ENCODE data around the gene CNN3.

CNN3 gene

DNA sequence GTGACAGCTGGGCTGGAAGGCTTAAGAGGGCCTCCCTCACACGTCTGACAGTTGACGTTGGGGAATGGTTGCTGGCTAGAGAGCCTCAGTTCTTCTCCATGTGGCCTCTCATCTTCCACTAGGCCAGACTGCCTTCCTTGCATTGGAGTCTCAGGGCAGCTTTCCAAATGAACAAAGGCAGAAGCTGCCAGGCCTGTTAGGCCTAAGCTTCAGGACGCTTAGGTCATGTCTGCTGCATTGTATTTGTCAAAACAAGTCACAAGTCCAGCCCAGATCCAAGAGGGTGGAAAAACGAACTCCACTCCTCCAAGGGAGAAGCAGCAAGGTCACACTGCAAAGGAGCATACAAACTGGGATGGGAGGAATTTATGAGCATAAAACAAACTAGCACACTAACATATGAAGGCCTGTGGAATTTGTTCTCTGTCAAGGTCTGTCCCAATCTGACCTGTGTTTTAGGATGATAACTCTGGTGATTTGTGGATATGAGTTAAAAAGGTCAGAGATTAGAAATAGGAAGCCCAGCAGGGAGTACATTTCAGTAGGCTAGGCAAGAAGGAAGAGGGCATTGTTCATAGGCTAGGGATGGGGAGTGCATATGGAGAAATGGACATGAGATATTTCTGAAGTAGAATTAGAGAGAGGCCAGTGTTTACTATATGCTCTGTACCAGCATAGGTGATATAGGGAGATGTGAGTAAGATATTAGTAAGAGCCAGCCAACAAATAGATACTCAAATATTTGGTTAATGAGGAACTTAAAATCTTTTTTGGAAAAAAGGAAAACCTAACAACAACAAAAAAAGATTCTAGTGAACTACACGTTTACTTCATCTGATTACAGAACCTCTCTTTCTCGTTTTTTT lies 29.1 kb upstream of the CNN3 start:
- H3K4me3 ChIP-seq (ENCODE audit: low read length): no peak overlapping the region
- no peak for DNase-seq (ENCODE audit: low read depth)
- TF ChIP-seq CTCF (conservative IDR thresholded peaks at IDR 0.05; ENCODE audit: low read depth, low read length): no peak

DNA sequence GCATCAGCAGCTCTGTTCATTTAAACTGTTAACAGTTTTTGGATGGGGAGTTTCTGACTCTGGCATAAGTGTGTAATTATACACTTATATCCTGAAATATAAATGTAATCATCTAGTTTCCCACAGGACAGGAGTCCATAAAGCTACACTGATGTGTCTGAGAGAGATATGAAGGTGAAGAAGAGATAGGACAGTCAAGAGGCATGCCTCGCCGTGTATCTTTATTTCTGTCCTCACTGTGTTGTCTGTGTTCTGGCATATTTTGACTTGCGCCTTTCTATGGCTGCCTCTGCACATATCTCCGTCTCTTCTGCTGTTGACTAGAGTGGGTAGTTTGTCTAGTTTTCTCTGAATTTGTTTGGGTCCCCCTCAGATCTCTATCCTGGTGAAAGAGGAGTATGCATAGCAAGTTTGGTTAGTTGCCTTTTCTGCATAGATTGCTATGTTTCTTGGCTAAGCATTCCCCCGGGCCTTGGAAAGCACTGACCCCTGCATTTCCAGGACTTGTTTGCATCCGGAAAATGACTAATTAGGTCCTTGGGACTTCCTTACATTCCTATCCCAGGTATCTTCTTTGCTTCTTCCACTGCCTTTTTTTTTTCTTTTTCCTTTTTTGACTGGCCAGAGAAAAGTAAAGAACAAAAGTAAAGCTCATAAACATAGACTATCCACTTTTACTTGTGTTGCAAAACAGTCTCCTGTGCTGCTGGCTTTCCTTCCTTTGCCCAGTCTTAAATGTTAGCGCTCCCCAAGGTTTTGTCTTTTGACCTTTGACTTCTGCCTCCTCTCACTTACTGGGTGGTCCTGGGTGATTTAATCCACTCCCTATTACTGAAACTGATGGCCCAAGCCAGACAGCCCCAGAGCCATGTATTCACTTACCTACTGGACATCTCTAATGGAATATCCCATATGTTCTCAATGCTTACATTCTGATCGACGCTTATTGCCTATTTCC lies 27.6 kb upstream of the CNN3 start:
- no peak for DNase-seq (ENCODE audit: low read depth)
- H3K4me3 ChIP-seq (ENCODE audit: low read length): no peak overlapping the region
- no peak for TF ChIP-seq CTCF (conservative IDR thresholded peaks at IDR 0.05; ENCODE audit: low read depth, low read length)

DNA sequence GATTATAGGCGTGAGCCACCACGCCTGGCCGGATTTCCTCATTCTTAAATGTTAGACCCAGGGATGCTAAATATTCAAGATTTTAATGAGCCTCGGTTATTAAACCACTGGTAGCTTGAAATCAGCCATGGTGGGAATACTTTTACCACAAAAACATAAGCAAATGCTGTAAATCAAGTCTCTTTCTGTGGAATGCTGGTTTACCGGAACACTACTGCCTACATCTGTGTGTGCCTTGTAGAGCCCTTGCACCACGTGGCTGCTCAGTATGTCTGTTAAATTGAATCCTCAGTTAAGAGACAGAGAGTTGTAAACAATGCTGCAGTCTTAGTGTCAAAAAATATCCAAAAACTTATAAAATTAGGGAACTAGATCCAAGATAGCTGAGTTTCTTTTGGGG lies 26.8 kb upstream of the CNN3 start:
- DNase-seq (ENCODE audit: low read depth): no peak
- TF ChIP-seq CTCF (conservative IDR thresholded peaks at IDR 0.05; ENCODE audit: low read depth, low read length): no peak
- H3K4me3 ChIP-seq (ENCODE audit: low read length): no peak overlapping the region

- no peak for TF ChIP-seq CTCF (conservative IDR thresholded peaks at IDR 0.05; ENCODE audit: low read depth, low read length)
- no peak for DNase-seq (ENCODE audit: low read depth)
- H3K4me3 ChIP-seq (ENCODE audit: low read length): no peak overlapping the region
Measured at GRCh38 chr1:94953107-94953506, 26.2 kb upstream of the CNN3 start.

GRCh38 chr1:94952539-94952938 lies 25.6 kb upstream of the CNN3 start:
- TF ChIP-seq CTCF (conservative IDR thresholded peaks at IDR 0.05; ENCODE audit: low read depth, low read length): no peak
- no peak for DNase-seq (ENCODE audit: low read depth)
- H3K4me3 ChIP-seq (ENCODE audit: low read length): no peak overlapping the region

- no peak for DNase-seq (ENCODE audit: low read depth)
- H3K4me3 ChIP-seq (ENCODE audit: low read length): no peak overlapping the region
- no peak for TF ChIP-seq CTCF (conservative IDR thresholded peaks at IDR 0.05; ENCODE audit: low read depth, low read length)
Measured at GRCh38 chr1:94951509-94952208, 24.7 kb upstream of the CNN3 start.

Data from retinal pigment epithelial cell (primary cell).